Upper lobe of left lung (tissue), 4 donors: ENCODE results near the gene DUSP15.

Experiments
- CTCF ChIP-seq, 6 experiments: fragments of 450-650 bp in 4 of 6; fragments of 200-600 bp in 2 of 6; sonication (generic) in 2 of 6; IDR thresholded peaks; one replicate each; pipeline ENCODE4 v1.5.1; 2016 to 2019; ENCODE audit warnings: antibody characterized with exemption in 6 of 6
- POLR2A ChIP-seq, 4 donors: fragments of 450-650 bp; IDR thresholded peaks; one replicate each; pipeline ENCODE4 v1.5.1; 2016 to 2017; ENCODE audit warnings: antibody characterized with exemption in 4 of 4, mild to moderate bottlenecking in 2 of 4

- TF ChIP-seq CTCF (IDR thresholded peaks at IDR 0.05): no peak
- no peak for TF ChIP-seq POLR2A (IDR thresholded peaks at IDR 0.05)
Observed at GRCh38 chr20:31844737-31845299, 25.5 kb downstream of the DUSP15 start.
